Naive thymus-derived CD8-positive, alpha-beta T cell (primary cell): ENCODE measurements around the gene NPY1R. TPM values are rescaled to one million over a fixed set of nuclear protein-coding genes. Genes with fewer than 3 reads are reported as not detected.

Experiments used
- ATAC-seq, 2 donors: fragments of 150-1000 bp; cut with Tn5 transposase in 1 of 2; sonication (Bioruptor Pico), chemical (Tn5 transposase) in 1 of 2; 1 replicate in 1 of 2; 2 replicates in 1 of 2; pipeline ENCODE4 v1.10.0; 2021; ENCODE audit warnings: mild to moderate bottlenecking in 2 of 2, moderate library complexity in 2 of 2
- POLR2A ChIA-PET: fragments of 350-600 bp; sonication (Branson Sonifier 250); formaldehyde crosslinking; loops from one replicate; lab custom pipeline; 2021; ENCODE audit warnings: antibody characterized with exemption; lab: Charles Lee
- DNase-seq, 10 donors: peaks; one replicate each; pipeline versions ENCODE4 v3.0.0 to v3.0.0-alpha.2; 2020 to 2022
- H3K27ac Mint-ChIP-seq, 10 donors: one replicate each; pipeline ENCODE4 v1.8.0; 2020 to 2022; ENCODE audit warnings: mild to moderate bottlenecking in 10 of 10, mixed read lengths in 10 of 10, moderate library complexity in 4 of 10, inconsistent platforms in 1 of 10
- H3K27me3 Mint-ChIP-seq, 5 donors: one replicate each; pipeline ENCODE4 v1.8.0; 2021 to 2022; ENCODE audit warnings: mixed read lengths in 5 of 5
- H3K36me3 Mint-ChIP-seq, 3 donors: one replicate each; pipeline ENCODE4 v1.8.0; 2020 to 2022; ENCODE audit warnings: mixed read lengths in 3 of 3, mild to moderate bottlenecking in 2 of 3, inconsistent platforms in 1 of 3
- H3K4me1 Mint-ChIP-seq, 4 donors: one replicate each; pipeline ENCODE4 v1.8.0; 2021 to 2022; ENCODE audit warnings: mixed read lengths in 4 of 4
- H3K4me3 Mint-ChIP-seq, 10 donors: one replicate each; pipeline ENCODE4 v1.8.0; 2020 to 2022; ENCODE audit warnings: mild to moderate bottlenecking in 10 of 10, mixed read lengths in 10 of 10, moderate library complexity in 6 of 10, inconsistent platforms in 1 of 10
- H3K9me3 Mint-ChIP-seq, 9 donors: one replicate each; pipeline ENCODE4 v1.8.0; 2020 to 2022; ENCODE audit warnings: mixed read lengths in 9 of 9, mild to moderate bottlenecking in 3 of 9, inconsistent platforms in 1 of 9, moderate library complexity in 1 of 9
- polyA plus RNA-seq, 3 donors: library from polyadenylated mRNA; unstranded; fragments of 300-500 nt; fragmentation: Illumina TruSeq; gene quantifications; one replicate each; pipeline ENCODE4 v1.2.3, GENCODE V29; 2021
- total RNA-seq, 8 experiments: library from RNA in 2 of 8; stranded (reverse) in 2 of 8; gene quantifications; one replicate each; pipeline ENCODE4 v1.2.3 and lab custom pipeline; 2021 to 2026

NPY1R gene
- total and polyA plus RNA-seq, 5 experiments from 2014 or later: not detected

GRCh38 chr4:163331629-163332376, 593 bp downstream of the NPY1R start:
- Mint-ChIP-seq H3K27ac (peak overlapping the region in 1 of 10 donors; percentile 38), H3K4me1 (peaks cover 6 to 20% (median 16%) of the 10 kb centered on the region in 4 donors), H3K4me3 (peak overlapping the region; percentile 4 to 76 (median 64)), H3K36me3 (no peaks in the 10 kb centered on the region), H3K27me3 (peaks cover 34 to 58% (median 43%) of the 10 kb centered on the region in 5 donors), H3K9me3 (peaks cover 0 to 5% (median 0%) of the 10 kb centered on the region in 9 donors)
- no peak for ATAC-seq
- POLR2A ChIA-PET: no interaction called here
- DNase-seq: no peak

GRCh38 chr4:163330916-163331628, 1.3 kb downstream of the NPY1R start:
- H3K4me1 Mint-ChIP-seq: peaks cover 6 to 20% (median 16%) of the 10 kb centered on the region in 4 donors
- DNase-seq (no peak), ATAC-seq (no peak)
- H3K4me3 Mint-ChIP-seq: peak overlapping the region in 9 of 10 donors; percentile 1 to 67 (median 19)
- POLR2A ChIA-PET: no interaction called here
- H3K27me3 Mint-ChIP-seq: peaks cover 34 to 59% (median 43%) of the 10 kb centered on the region in 5 donors
- no peaks in the 10 kb centered on the region for H3K36me3 Mint-ChIP-seq
- peak overlapping the region in 2 of 10 donors; percentile 38 to 47 for H3K27ac Mint-ChIP-seq
- peaks cover 0 to 5% (median 0%) of the 10 kb centered on the region in 9 donors for H3K9me3 Mint-ChIP-seq

DNA sequence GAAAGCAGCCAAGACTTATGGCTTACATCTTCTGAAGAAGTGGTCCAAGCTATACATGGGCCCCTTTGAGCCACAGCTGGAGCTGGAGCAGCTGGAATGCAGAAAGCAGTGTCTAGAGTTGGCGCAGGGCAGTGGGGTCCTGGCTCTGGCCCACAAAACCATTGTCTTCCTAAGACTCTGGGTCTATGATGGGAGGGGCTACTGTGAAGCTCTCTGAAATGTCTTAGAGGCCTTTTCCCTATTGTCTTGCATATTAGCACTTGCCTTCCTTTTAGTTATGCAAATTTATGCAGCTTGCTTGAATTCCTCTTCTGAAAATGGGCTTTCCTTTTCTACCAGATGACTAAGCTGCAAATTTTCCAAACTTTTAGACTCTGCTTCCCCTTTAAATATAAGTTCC, 15.3 kb downstream of the NPY1R start:
- ATAC-seq: no peak
- Mint-ChIP-seq H3K27me3 (peaks cover 2 to 15% (median 8%) of the 10 kb centered on the region in 5 donors), H3K36me3 (peaks cover 0 to 35% (median 3%) of the 10 kb centered on the region in 3 donors), H3K4me1 (no peaks in the 10 kb centered on the region), H3K27ac (no peak overlapping the region), H3K4me3 (no peak overlapping the region), H3K9me3 (peaks cover 0 to 53% (median 36%) of the 10 kb centered on the region in 9 donors)
- POLR2A ChIA-PET: no interaction called here
- no peak for DNase-seq

- Mint-ChIP-seq H3K4me3 (no peak overlapping the region), H3K9me3 (peaks cover 0 to 9% (median 0%) of the 10 kb centered on the region in 9 donors), H3K27me3 (peaks cover 0 to 10% (median 0%) of the 10 kb centered on the region in 5 donors), H3K36me3 (no peaks in the 10 kb centered on the region), H3K4me1 (no peaks in the 10 kb centered on the region), H3K27ac (no peak overlapping the region)
- ATAC-seq (no peak), DNase-seq (no peak)
- POLR2A ChIA-PET: no interaction called here
Measured at GRCh38 chr4:163309466-163309865, 22.9 kb downstream of the NPY1R start.

- H3K4me1 Mint-ChIP-seq: no peaks in the 10 kb centered on the region
Measured at GRCh38 chr4:163303069-163303468, 29.3 kb downstream of the NPY1R start.

DNA sequence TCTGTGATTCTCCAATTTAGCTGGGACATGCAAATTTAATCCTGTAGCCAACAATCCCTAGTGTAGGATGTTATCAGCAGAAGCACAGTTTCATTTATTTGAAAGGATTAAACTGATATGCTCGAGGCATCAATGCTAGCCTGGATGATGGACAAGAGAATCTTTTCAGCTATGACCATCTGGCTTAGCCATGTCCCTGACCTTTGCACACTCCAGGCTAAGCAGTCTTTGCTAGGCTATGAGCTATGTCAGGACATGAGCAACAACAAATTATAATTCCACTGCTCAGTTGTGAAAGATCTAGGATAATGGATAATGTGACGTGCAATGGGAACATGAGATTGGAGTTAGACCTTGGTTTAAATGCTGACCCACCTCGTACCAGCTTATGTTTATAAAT, 32.0 kb downstream of the NPY1R start:
- no peak for ATAC-seq
- Mint-ChIP-seq H3K36me3 (no peaks in the 10 kb centered on the region), H3K4me3 (no peak overlapping the region), H3K9me3 (peaks cover 0 to 4% (median 0%) of the 10 kb centered on the region in 9 donors), H3K4me1 (no peaks in the 10 kb centered on the region), H3K27ac (no peak overlapping the region), H3K27me3 (peaks cover 0 to 2% (median 0%) of the 10 kb centered on the region in 5 donors)
- POLR2A ChIA-PET: no interaction called here
- no peak for DNase-seq

More at GRCh38 chr4:163303069-163303468, 29.3 kb downstream of the NPY1R start:
- peaks cover 0 to 4% (median 0%) of the 10 kb centered on the region in 9 donors for H3K9me3 Mint-ChIP-seq
- POLR2A ChIA-PET: no interaction called here
- ATAC-seq: no peak
- no peak for DNase-seq
- no peak overlapping the region for H3K27ac Mint-ChIP-seq
- no peaks in the 10 kb centered on the region for H3K36me3 Mint-ChIP-seq
- H3K4me3 Mint-ChIP-seq: no peak overlapping the region
- H3K27me3 Mint-ChIP-seq: no peaks in the 10 kb centered on the region

GRCh38 chr4:163295138-163295537, 37.3 kb downstream of the NPY1R start:
- POLR2A ChIA-PET: no interaction called here
- Mint-ChIP-seq H3K4me1 (no peaks in the 10 kb centered on the region), H3K4me3 (no peak overlapping the region), H3K27me3 (peaks cover 0 to 13% (median 8%) of the 10 kb centered on the region in 5 donors), H3K27ac (no peak overlapping the region), H3K9me3 (peaks cover 0 to 4% (median 0%) of the 10 kb centered on the region in 9 donors), H3K36me3 (no peaks in the 10 kb centered on the region)
- ATAC-seq: no peak
- no peak for DNase-seq

GRCh38 chr4:163284304-163284703, 48.1 kb downstream of the NPY1R start:
- POLR2A ChIA-PET: no interaction called here
- DNase-seq (no peak), ATAC-seq (no peak)
- H3K27ac Mint-ChIP-seq: no peak overlapping the region
- no peaks in the 10 kb centered on the region for H3K36me3 Mint-ChIP-seq
- H3K4me1 Mint-ChIP-seq: no peaks in the 10 kb centered on the region
- H3K4me3 Mint-ChIP-seq: no peak overlapping the region
- H3K9me3 Mint-ChIP-seq: peaks cover 0 to 20% (median 4%) of the 10 kb centered on the region in 9 donors
- H3K27me3 Mint-ChIP-seq: peaks cover 2 to 16% (median 6%) of the 10 kb centered on the region in 5 donors

DNA sequence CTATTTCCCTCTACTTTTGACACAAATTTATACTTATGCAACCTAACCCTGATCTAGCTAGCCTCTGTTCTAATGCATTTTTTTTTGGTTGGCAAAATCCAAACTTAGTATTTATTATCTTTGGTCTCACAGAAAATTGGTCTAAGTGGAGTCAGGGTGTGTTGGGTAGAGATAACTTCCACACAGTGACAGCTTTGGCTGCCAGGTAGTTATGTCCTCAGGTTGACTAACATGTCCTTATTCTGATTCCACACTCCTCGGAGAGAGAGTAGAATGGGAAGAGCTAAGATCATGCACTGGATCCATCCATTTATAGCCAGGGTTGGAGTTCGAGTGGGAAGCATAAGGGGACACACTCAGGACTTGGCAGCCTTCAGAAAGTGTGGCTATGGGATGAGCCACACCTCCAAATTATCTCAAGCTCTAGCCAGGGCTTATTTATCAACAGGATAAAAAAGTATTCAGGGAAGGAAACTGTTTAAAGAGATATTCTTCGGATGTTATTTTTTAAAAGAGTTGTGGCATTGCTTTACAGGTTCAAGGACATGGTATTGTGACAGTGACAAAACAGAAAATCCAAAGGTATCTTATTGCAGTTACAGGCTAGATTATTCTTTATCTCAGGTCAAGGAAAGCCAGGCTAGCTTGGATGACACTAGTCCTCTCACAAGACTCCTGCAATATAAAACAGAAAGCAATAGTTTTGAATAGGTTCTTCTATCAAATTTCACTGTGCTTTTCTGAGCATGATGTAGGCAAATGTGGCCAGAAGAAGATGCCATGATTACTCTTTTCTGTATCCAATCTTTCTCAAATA, 51.5 kb downstream of the NPY1R start:
- Mint-ChIP-seq H3K4me3 (no peak overlapping the region), H3K27ac (no peak overlapping the region), H3K4me1 (no peaks in the 10 kb centered on the region), H3K36me3 (no peaks in the 10 kb centered on the region), H3K27me3 (peaks cover 0 to 15% (median 2%) of the 10 kb centered on the region in 5 donors), H3K9me3 (peaks cover 0 to 20% (median 3%) of the 10 kb centered on the region in 9 donors)
- POLR2A ChIA-PET: no interaction called here
- ATAC-seq (no peak), DNase-seq (no peak)

DNA sequence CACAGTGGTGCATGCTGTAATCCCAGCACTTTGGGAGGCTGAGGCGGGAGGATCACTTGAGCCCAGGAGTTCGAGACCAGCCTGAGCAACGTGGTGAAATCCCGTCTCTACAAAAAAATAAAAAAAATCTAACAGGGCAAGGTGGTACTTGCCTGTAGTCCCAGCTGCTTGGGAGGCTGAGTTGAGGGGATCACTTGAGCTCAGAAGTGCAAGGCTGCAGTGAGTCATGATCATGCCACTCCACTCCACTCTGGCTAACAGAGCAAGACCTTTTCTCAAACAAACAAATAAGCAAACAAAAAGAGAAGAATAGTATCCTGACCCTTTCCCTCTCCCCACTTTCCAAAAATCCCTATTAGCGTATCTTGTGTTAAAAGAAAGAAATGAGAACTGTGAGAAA, 52.7 kb downstream of the NPY1R start:
- no peaks in the 10 kb centered on the region for H3K4me1 Mint-ChIP-seq
- no peak for DNase-seq
- peaks cover 0 to 15% (median 2%) of the 10 kb centered on the region in 9 donors for H3K9me3 Mint-ChIP-seq

GRCh38 chr4:163274861-163275260, 57.5 kb downstream of the NPY1R start:
- Mint-ChIP-seq H3K27me3 (peaks cover 0 to 12% (median 2%) of the 10 kb centered on the region in 5 donors), H3K9me3 (peaks cover 0 to 3% (median 0%) of the 10 kb centered on the region in 9 donors), H3K36me3 (no peaks in the 10 kb centered on the region)

More for the DNA sequence above, 52.7 kb downstream of the NPY1R start:
- ATAC-seq: no peak
- Mint-ChIP-seq H3K27ac (no peak overlapping the region), H3K36me3 (no peaks in the 10 kb centered on the region), H3K27me3 (peaks cover 0 to 12% (median 2%) of the 10 kb centered on the region in 5 donors), H3K4me3 (no peak overlapping the region)
- POLR2A ChIA-PET: no interaction called here

More at GRCh38 chr4:163274861-163275260, 57.5 kb downstream of the NPY1R start:
- Mint-ChIP-seq H3K4me1 (no peaks in the 10 kb centered on the region), H3K4me3 (no peak overlapping the region), H3K27ac (no peak overlapping the region)
- POLR2A ChIA-PET: no interaction called here
- no peak for ATAC-seq
- DNase-seq: no peak
